K562 (cell line): Measurements from ENCODE around the gene GAB2. TPM values are rescaled to one million over a fixed set of nuclear protein-coding genes. Genes with fewer than 3 reads are reported as not detected.

ENCODE experiments used
- BRD9 ChIP-seq: fragments of 450-650 bp; IDR thresholded peaks from 2 replicates; pipeline ENCODE4 v1.6.1; 2018; ENCODE audit warnings: low read depth; ENCODE audit not compliant: partially characterized antibody
- CBX5 ChIP-seq: IDR thresholded peaks from 2 replicates; pipeline ENCODE4 v1.6.1; 2014; ENCODE audit warnings: low read depth, borderline replicate concordance
- EHMT2 ChIP-seq: fragments of 450-650 bp; IDR thresholded peaks from 2 replicates; pipeline ENCODE4 v1.6.1; 2018; ENCODE audit warnings: antibody characterized with exemption
- ETV1 ChIP-seq: fragments of 450-650 bp; conservative IDR thresholded peaks from 2 replicates; pipeline ENCODE4 v1.6.1; 2016; ENCODE audit warnings: missing genetic modification characterization, control low read depth, low read depth, missing compliant biosample characterization
- ETV5 ChIP-seq: sonication (generic); formaldehyde crosslinking; IDR thresholded peaks from 2 replicates; pipeline ENCODE4 v1.4.0; 2020; ENCODE audit warnings: low read depth, mild to moderate bottlenecking, missing genetic modification reagents
- FOXA3 ChIP-seq, 2 experiments: fragments of 450-650 bp in 1 of 2; sonication (generic) in 1 of 2; formaldehyde crosslinking; IDR thresholded peaks in 1 of 2; conservative IDR thresholded peaks in 1 of 2; 2 replicates each; pipeline versions ENCODE4 v1.4.0 to v1.8.0; 2020 to 2022; ENCODE audit warnings: mild to moderate bottlenecking in 2 of 2, missing genetic modification reagents in 1 of 2
- MEF2A ChIP-seq: IDR thresholded peaks from 2 replicates; pipeline ENCODE4 v1.6.1; 2011; ENCODE audit warnings: low read depth, mild to moderate bottlenecking, low read length, moderate library complexity; ENCODE audit not compliant: control insufficient read depth
- NFRKB ChIP-seq: fragments of 450-650 bp; IDR thresholded peaks from 2 replicates; pipeline ENCODE4 v1.6.1; 2016; ENCODE audit warnings: low read depth
- OTX1 ChIP-seq: fragments of 450-650 bp; formaldehyde crosslinking; IDR thresholded peaks from 2 replicates; pipeline ENCODE4 v1.4.0; 2022; ENCODE audit warnings: mild to moderate bottlenecking
- REST ChIP-seq, 2 experiments: fragments of 450-650 bp; formaldehyde crosslinking in 1 of 2; IDR thresholded peaks; 2 replicates each; pipeline versions ENCODE4 v1.4.0 to v1.6.1; 2014 to 2020; ENCODE audit warnings: mild to moderate bottlenecking in 2 of 2, borderline replicate concordance in 1 of 2, low read depth in 1 of 2
- SAFB ChIP-seq: fragments of 200-400 bp; formaldehyde crosslinking; IDR thresholded peaks from 2 replicates; pipeline ENCODE4 v1.6.1; 2017; ENCODE audit warnings: low read depth, low read length, borderline replicate concordance
- SIN3A ChIP-seq, 2 experiments: fragments of 150-350 bp in 1 of 2; IDR thresholded peaks; 2 replicates each; pipeline ENCODE4 v1.6.1; 2011 to 2016; ENCODE audit warnings: borderline replicate concordance in 2 of 2, low read depth in 2 of 2, low read length in 2 of 2, mild to moderate bottlenecking in 2 of 2, moderate library complexity in 2 of 2; ENCODE audit not compliant: control insufficient read depth in 1 of 2
- XRCC4 ChIP-seq: IDR thresholded peaks from one replicate; pipeline ENCODE4 v1.6.1; 2011; ENCODE audit not compliant: insufficient read depth, insufficient read length; ENCODE audit errors: extremely low read depth
- ZBTB9 ChIP-seq: fragments of 450-650 bp; formaldehyde crosslinking; IDR thresholded peaks from 2 replicates; pipeline ENCODE4 v1.4.0; 2020; ENCODE audit warnings: mild to moderate bottlenecking, moderate library complexity
- ZNF354B ChIP-seq: fragments of 250-450 bp; sonication (Bioruptor Pico); IDR thresholded peaks from 2 replicates; pipeline ENCODE4 v1.4.0; 2020
- ZNF449 ChIP-seq: fragments of 250-450 bp; sonication (Bioruptor Pico); IDR thresholded peaks from 2 replicates; pipeline ENCODE4 v1.8.0; 2022; ENCODE audit warnings: moderate library complexity, mild to moderate bottlenecking, inconsistent platforms
- polyA plus RNA-seq, 8 experiments: library from polyadenylated mRNA; depleted of rRNA in 4 of 8; stranded (reverse) in 5 of 8; unstranded in 3 of 8; fragments of >200 nt; fragmentation: Nextera tagmentation in 2 of 8; fragmentation: Illumina TruSeq in 1 of 8; extraction: Ambion mirVana in 2 of 8; extraction: Trizol in 1 of 8; gene quantifications; 2 replicates each; pipeline versions ENCODE4 v1.2.1 to v1.2.3, GENCODE V29; 2011 to 2014; ENCODE audit warnings: inconsistent platforms in 1 of 8, missing spikeins in 1 of 8
- total RNA-seq, 7 experiments: library from RNA; depleted of rRNA in 6 of 7; stranded (reverse); fragments of >200 nt in 6 of 7; fragmentation: Illumina TruSeq in 2 of 7; extraction: Trizol in 2 of 7; gene quantifications; 2 replicates each; pipeline versions ENCODE4 v1.2.1 to v1.2.3, GENCODE V29; 2011 to 2021; ENCODE audit warnings: low replicate concordance in 1 of 7

The GAB2 gene
- total and polyA plus RNA-seq, 9 of the 15 experiments (the other 6 are each of a cell fraction or from before 2014, with no cell fraction given): 2.3 to 35.2 (median 16.1) TPM

GRCh38 chr11:78292109-78292803 lies 125.4 kb downstream of the GAB2 start (continued):
- TF ChIP-seq REST (IDR thresholded peaks at IDR 0.05; ENCODE audit: borderline replicate concordance) (peak; percentile 36; the same call in 1 of the 2 replicates), REST (CRISPR knock-in tag; IDR thresholded peaks at IDR 0.05; ENCODE audit: low read depth) (no peak), XRCC4 (no peak), SIN3A (IDR thresholded peaks at IDR 0.05; ENCODE audit: borderline replicate concordance in 2 of 2, control insufficient read depth in 1 of 2, low read depth in 2 of 2, low read length in 2 of 2) (no peak), EHMT2 (peak; percentile 28; the same call in 1 of the 2 replicates), NFRKB (peak; percentile 50), ZNF449 (CRISPR knock-in tag) (no peak; the same call in 1 of the 2 replicates), ZNF354B (CRISPR knock-in tag) (no peak), FOXA3 (CRISPR knock-in tag; conservative IDR thresholded peaks at IDR 0.05 in 1 of 2, IDR thresholded peaks at IDR 0.05 in 1 of 2) (peak in 1 of 2 experiments; percentile 47; a peak in 1 of 4 replicates), BRD9 (peak; percentile 70), CBX5 (no peak), ETV1 (tag) (no peak), MEF2A (no peak), ETV5 (CRISPR knock-in tag) (peak; percentile 15; the same call in 1 of the 2 replicates), SAFB (no peak), ZBTB9 (CRISPR knock-in tag) (0 out of 2 replicates have a peak, but pooled peaks have one; percentile 74), OTX1 (CRISPR knock-in tag) (no peak)
